GM12892 (cell line): ENCODE measurements around the gene AQP5.
"Not testable (repeated sequence)": the region's sequence is repeated elsewhere in the genome, so short reads cannot be mapped to it uniquely, and the experiment has no call there.

Experiments
- POLR2A ChIP-seq: IDR thresholded peaks from 2 replicates; pipeline ENCODE4 v1.6.1; 2011; ENCODE audit warnings: low read depth, low read length, control low read depth
- TAF1 ChIP-seq: IDR thresholded peaks from 2 replicates; pipeline ENCODE4 v1.6.1; 2011; ENCODE audit warnings: low read depth, mild to moderate bottlenecking, control low read depth, low read length, borderline replicate concordance

DNA sequence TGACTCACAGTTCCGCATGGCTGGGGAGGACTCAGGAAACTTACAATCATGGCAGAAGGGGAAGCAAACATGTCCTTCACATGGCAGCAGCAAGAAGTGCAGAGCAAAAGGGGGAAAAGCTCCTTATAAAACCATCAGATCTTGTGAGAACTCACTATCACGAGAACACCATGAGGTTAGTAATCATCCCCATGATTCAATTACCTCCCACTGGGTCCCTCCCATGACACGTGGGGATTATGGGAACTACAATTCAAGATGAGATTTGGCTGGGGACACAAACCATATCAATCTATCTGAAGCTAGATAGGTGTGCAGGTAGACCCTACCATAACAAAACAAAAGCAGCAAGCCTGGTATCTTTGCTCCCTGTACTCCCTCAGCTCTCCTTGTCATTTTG is 24.8 kb downstream of the AQP5 start:
- not testable (repeated sequence) for TF ChIP-seq POLR2A, TAF1
